WERI-Rb-1 (cell line): ENCODE data around the gene WASHC3.
A peak's percentile ranks its signal among the peaks of the same experiment; 100 is the strongest.

Source experiments
- DNase-seq: peaks from one replicate; pipeline ENCODE4 v3.0.0-alpha.2; 2020
- H3K27ac ChIP-seq: fragments of 250-450 bp; sonication (Bioruptor Pico); 2 replicates; pipeline ENCODE4 v1.5.1; 2020; ENCODE audit warnings: mild to moderate bottlenecking, moderate library complexity
- H3K27me3 ChIP-seq: fragments of 250-450 bp; sonication (Bioruptor Pico); 2 replicates; pipeline ENCODE4 v1.5.1; 2021; ENCODE audit warnings: mild to moderate bottlenecking, low read depth, moderate library complexity; ENCODE audit not compliant: insufficient read depth, severe bottlenecking
- H3K36me3 ChIP-seq: fragments of 250-450 bp; sonication (Bioruptor Pico); 2 replicates; pipeline ENCODE4 v1.5.1; 2020; ENCODE audit warnings: mild to moderate bottlenecking, moderate library complexity
- H3K4me3 ChIP-seq: 2 replicates; pipeline ENCODE4 v1.5.1; 2011; ENCODE audit warnings: low read depth, mild to moderate bottlenecking, control low read depth, low read length
- H3K9me3 ChIP-seq: fragments of 250-450 bp; sonication (Bioruptor Pico); 2 replicates; pipeline ENCODE4 v1.5.1; 2021; ENCODE audit warnings: mild to moderate bottlenecking, moderate library complexity; ENCODE audit not compliant: severe bottlenecking
- CTCF ChIP-seq: IDR thresholded peaks from 2 replicates; pipeline ENCODE4 v1.5.1; 2011; ENCODE audit warnings: low read depth, mild to moderate bottlenecking, control low read depth, inconsistent platforms, low read length

WASHC3 gene

GRCh38 chr12:102067574-102068258, 5.9 kb upstream of the WASHC3 start:
- TF ChIP-seq CTCF: no peak

GRCh38 chr12:102064476-102064875, 2.7 kb upstream of the WASHC3 start:
- TF ChIP-seq CTCF: no peak
- Histone ChIP-seq H3K27ac (no peak overlapping the region), H3K4me3 (no peak overlapping the region), H3K27me3 (no peaks in the 10 kb centered on the region), H3K9me3 (no peaks in the 10 kb centered on the region), H3K36me3 (no peaks in the 10 kb centered on the region)
- no peak for DNase-seq

More at GRCh38 chr12:102067574-102068258, 5.9 kb upstream of the WASHC3 start:
- H3K27me3 ChIP-seq: no peaks in the 10 kb centered on the region
- no peak for DNase-seq
- no peak overlapping the region for H3K27ac ChIP-seq
- no peaks in the 10 kb centered on the region for H3K9me3 ChIP-seq
- H3K36me3 ChIP-seq: no peaks in the 10 kb centered on the region
- H3K4me3 ChIP-seq: no peak overlapping the region

- Histone ChIP-seq H3K9me3 (no peaks in the 10 kb centered on the region), H3K27ac (no peak overlapping the region), H3K4me3 (no peak overlapping the region), H3K36me3 (no peaks in the 10 kb centered on the region), H3K27me3 (no peaks in the 10 kb centered on the region)
- DNase-seq: no peak
- no peak for TF ChIP-seq CTCF
Observed at GRCh38 chr12:102063069-102063468, 1.3 kb upstream of the WASHC3 start.

GRCh38 chr12:102062419-102062806, 622 bp upstream of the WASHC3 start:
- H3K36me3 ChIP-seq: no peaks in the 10 kb centered on the region
- H3K27me3 ChIP-seq: no peaks in the 10 kb centered on the region
- DNase-seq: no peak
- peak overlapping the region; percentile 85 for H3K4me3 ChIP-seq
- no peaks in the 10 kb centered on the region for H3K9me3 ChIP-seq
- H3K27ac ChIP-seq: no peak overlapping the region
- no peak for TF ChIP-seq CTCF

GRCh38 chr12:102061096-102061559, 663 bp downstream of the WASHC3 start:
- TF ChIP-seq CTCF: no peak
- DNase-seq: no peak
- Histone ChIP-seq H3K36me3 (no peaks in the 10 kb centered on the region), H3K9me3 (no peaks in the 10 kb centered on the region), H3K27ac (peak overlapping the region; percentile 54), H3K27me3 (no peaks in the 10 kb centered on the region), H3K4me3 (peak overlapping the region; percentile 85)

GRCh38 chr12:102059343-102059742, 2.4 kb downstream of the WASHC3 start:
- TF ChIP-seq CTCF: no peak
- H3K27ac ChIP-seq: no peak overlapping the region
- no peaks in the 10 kb centered on the region for H3K27me3 ChIP-seq
- H3K9me3 ChIP-seq: no peaks in the 10 kb centered on the region
- no peaks in the 10 kb centered on the region for H3K36me3 ChIP-seq
- DNase-seq: no peak
- H3K4me3 ChIP-seq: no peak overlapping the region
